H9 (cell line): Measurements from ENCODE around the gene RPIA. TPM values are rescaled to one million over a fixed set of nuclear protein-coding genes. Genes with fewer than 3 reads are reported as not detected.

Experiments used
- DNase-seq: peaks from one replicate; pipeline ENCODE4 v3.0.0-alpha.2; 2017
- H2AFZ ChIP-seq: one replicate; pipeline ENCODE4 v1.6.1; 2013; ENCODE audit warnings: mild to moderate bottlenecking, low read length, control low read depth, moderate library complexity
- H2AK5ac ChIP-seq: 2 replicates; pipeline ENCODE4 v1.6.1; 2013; ENCODE audit warnings: low read length, control low read depth, mixed read lengths; ENCODE audit not compliant: insufficient read length
- H2BK120ac ChIP-seq: one replicate; pipeline ENCODE4 v1.6.1; 2013; ENCODE audit warnings: low read depth, mild to moderate bottlenecking, low read length, control low read depth, inconsistent platforms; ENCODE audit not compliant: poor library complexity, severe bottlenecking
- H2BK12ac ChIP-seq: 2 replicates; pipeline ENCODE4 v1.6.1; 2013; ENCODE audit warnings: low read length, control low read depth, mixed read lengths, low read depth; ENCODE audit not compliant: insufficient read length
- H2BK15ac ChIP-seq: 2 replicates; pipeline ENCODE4 v1.6.1; 2013; ENCODE audit warnings: low read depth, low read length, control low read depth
- H2BK20ac ChIP-seq: one replicate; pipeline ENCODE4 v1.6.1; 2013; ENCODE audit warnings: low read depth, mild to moderate bottlenecking, low read length, control low read depth, inconsistent platforms; ENCODE audit not compliant: poor library complexity, severe bottlenecking
- H2BK5ac ChIP-seq: 2 replicates; pipeline ENCODE4 v1.6.1; 2013; ENCODE audit warnings: low read length, control low read depth, mixed read lengths; ENCODE audit not compliant: insufficient read length
- H3K14ac ChIP-seq: 2 replicates; pipeline ENCODE4 v1.6.1; 2013; ENCODE audit warnings: low read length, control low read depth; ENCODE audit not compliant: insufficient read depth
- H3K18ac ChIP-seq: 2 replicates; pipeline ENCODE4 v1.6.1; 2013; ENCODE audit warnings: low read depth, mild to moderate bottlenecking, mixed read lengths, low read length, control low read depth; ENCODE audit not compliant: insufficient read length
- H3K23ac ChIP-seq: 2 replicates; pipeline ENCODE4 v1.6.1; 2013; ENCODE audit warnings: low read length, control low read depth, mixed read lengths, low read depth; ENCODE audit not compliant: insufficient read length
- H3K23me2 ChIP-seq: 2 replicates; pipeline ENCODE4 v1.6.1; 2013; ENCODE audit warnings: low read depth, mild to moderate bottlenecking, mixed read lengths, low read length, control low read depth; ENCODE audit not compliant: insufficient read length, poor library complexity, severe bottlenecking
- H3K27ac ChIP-seq: 2 replicates; pipeline ENCODE4 v1.5.1; 2013; ENCODE audit warnings: low read length, control low read depth, mixed read lengths, low read depth; ENCODE audit not compliant: insufficient read length
- H3K27me3 ChIP-seq: 2 replicates; pipeline ENCODE4 v1.6.1; 2013; ENCODE audit warnings: low read length, control low read depth, inconsistent platforms; ENCODE audit not compliant: insufficient read depth
- H3K4ac ChIP-seq: 2 replicates; pipeline ENCODE4 v1.6.1; 2013; ENCODE audit warnings: low read depth, mild to moderate bottlenecking, control low read depth, inconsistent platforms, low read length, moderate library complexity
- H3K4me1 ChIP-seq: 2 replicates; pipeline ENCODE4 v1.6.1; 2013; ENCODE audit warnings: low read length, control low read depth, inconsistent platforms; ENCODE audit not compliant: insufficient read depth
- H3K4me2 ChIP-seq: 2 replicates; pipeline ENCODE4 v1.6.1; 2013; ENCODE audit warnings: low read length, control low read depth, mixed read lengths; ENCODE audit not compliant: insufficient read length, insufficient read depth
- H3K56ac ChIP-seq: 2 replicates; pipeline ENCODE4 v1.6.1; 2013; ENCODE audit warnings: low read depth, mild to moderate bottlenecking, mixed read lengths, low read length, control low read depth; ENCODE audit not compliant: insufficient read length
- H3K79me1 ChIP-seq: 2 replicates; pipeline ENCODE4 v1.6.1; 2013; ENCODE audit warnings: low read depth, mild to moderate bottlenecking, moderate library complexity, low read length, control low read depth, inconsistent platforms; ENCODE audit not compliant: insufficient read depth, poor library complexity, severe bottlenecking
- H3K79me2 ChIP-seq: 2 replicates; pipeline ENCODE4 v1.6.1; 2013; ENCODE audit warnings: low read length, control low read depth, inconsistent platforms; ENCODE audit not compliant: insufficient read depth
- H3K9ac ChIP-seq: 2 replicates; pipeline ENCODE4 v1.6.1; 2013; ENCODE audit warnings: low read length, control low read depth, mixed read lengths; ENCODE audit not compliant: insufficient read length; ENCODE audit errors: extremely low read depth
- H3K9me3 ChIP-seq: one replicate; pipeline ENCODE4 v1.6.1; 2013; ENCODE audit warnings: low read depth, low read length, inconsistent platforms; ENCODE audit not compliant: control insufficient read depth
- H3T11ph ChIP-seq: one replicate; pipeline ENCODE4 v1.6.1; 2013; ENCODE audit warnings: mild to moderate bottlenecking, low read length, control low read depth, inconsistent platforms
- H4K20me1 ChIP-seq: one replicate; pipeline ENCODE4 v1.6.1; 2013; ENCODE audit not compliant: control insufficient read depth, insufficient read length, insufficient read depth
- H4K5ac ChIP-seq: 2 replicates; pipeline ENCODE4 v1.6.1; 2013; ENCODE audit warnings: low read depth, mild to moderate bottlenecking, mixed read lengths, low read length, control low read depth; ENCODE audit not compliant: insufficient read length
- H4K8ac ChIP-seq: replicated peaks from 2 replicates; pipeline ENCODE4 v1.6.1; 2013; ENCODE audit warnings: low read length, control low read depth, mixed read lengths, low read depth; ENCODE audit not compliant: insufficient read length
- H4K91ac ChIP-seq: 2 replicates; pipeline ENCODE4 v1.6.1; 2013; ENCODE audit warnings: low read depth, mild to moderate bottlenecking, moderate library complexity, mixed read lengths, low read length, control low read depth; ENCODE audit not compliant: insufficient read length
- H3K27ac Mint-ChIP-seq, 3 experiments: 2 replicates in 2 of 3; 3 replicates in 1 of 3; pipeline ENCODE4 v1.8.0; 2020 to 2021; ENCODE audit warnings: mixed read lengths in 3 of 3, mild to moderate bottlenecking in 1 of 3, moderate library complexity in 1 of 3
- H3K27me3 Mint-ChIP-seq: 2 replicates; pipeline ENCODE4 v1.8.0; 2021; ENCODE audit warnings: low read depth, mild to moderate bottlenecking, moderate library complexity, mixed read lengths
- H3K36me3 Mint-ChIP-seq, 3 experiments: 2 replicates in 2 of 3; 3 replicates in 1 of 3; pipeline ENCODE4 v1.8.0; 2020 to 2021; ENCODE audit warnings: low read depth in 3 of 3, mixed read lengths in 3 of 3; ENCODE audit not compliant: insufficient read depth in 1 of 3
- H3K4me1 Mint-ChIP-seq, 2 experiments: 2 replicates each; pipeline ENCODE4 v1.8.0; 2020; ENCODE audit warnings: mixed read lengths in 2 of 2
- H3K4me3 Mint-ChIP-seq, 2 experiments: 2 replicates in 1 of 2; 3 replicates in 1 of 2; pipeline ENCODE4 v1.8.0; 2020 to 2021; ENCODE audit warnings: mild to moderate bottlenecking in 2 of 2, mixed read lengths in 2 of 2, moderate library complexity in 1 of 2
- H3K9me3 Mint-ChIP-seq, 2 experiments: 2 replicates in 1 of 2; 3 replicates in 1 of 2; pipeline ENCODE4 v1.8.0; 2020; ENCODE audit warnings: mild to moderate bottlenecking in 2 of 2, mixed read lengths in 2 of 2, moderate library complexity in 1 of 2
- CTCF ChIP-seq: fragments of 200-600 bp; sonication (generic); conservative IDR thresholded peaks from 3 replicates; pipeline ENCODE4 v1.8.0; 2021; ENCODE audit warnings: antibody characterized with exemption, mild to moderate bottlenecking
- WGBS: extraction: QIAGEN DNeasy Blood & Tissue Kit; methylation state at CpG from one replicate; pipeline ENCODE4 v1.1.7; 2013; ENCODE audit warnings: missing lambda C conversion rate, low lambda C conversion rate, mixed read lengths; ENCODE audit not compliant: insufficient read length; ENCODE audit errors: extremely low coverage; 5-methylcytosine and 5-hydroxymethylcytosine counted together
- total RNA-seq: library from RNA; stranded (reverse); gene quantifications from 2 replicates; pipeline ENCODE4 v1.2.1, GENCODE V29; 2021

RPIA gene
- total RNA-seq, 1 experiment from 2014 or later, result 18.6 TPM

DNA sequence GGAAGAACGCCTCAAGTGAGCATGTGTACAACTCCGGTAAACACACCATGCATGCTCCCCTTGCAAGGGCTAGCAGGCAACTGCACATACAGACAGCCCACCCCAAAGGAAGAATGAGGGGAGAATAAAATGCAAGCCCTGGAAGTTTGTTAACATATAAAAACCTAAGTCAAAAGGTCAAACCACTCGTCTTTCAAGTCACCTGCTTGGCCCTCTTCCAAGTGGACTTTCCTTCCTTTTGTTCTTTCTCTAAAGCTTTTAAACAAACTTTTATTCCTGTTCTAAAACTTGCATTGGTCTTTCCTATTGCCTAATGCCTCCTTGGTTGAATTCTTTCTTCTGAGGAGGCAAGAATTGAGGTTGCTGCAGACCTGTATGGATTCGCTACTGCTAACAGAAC is 5.2 kb upstream of the RPIA start:
- peaks cover 44 to 74% (median 60%) of the 10 kb centered on the region in 3 experiments for H3K36me3 Mint-ChIP-seq

More for the DNA sequence above, 5.2 kb upstream of the RPIA start:
- no peak overlapping the region for H2BK15ac ChIP-seq
- peaks cover 18% of the 10 kb centered on the region for H3K9me3 ChIP-seq
- Mint-ChIP-seq H3K9me3 (peaks cover 78 to 87% of the 10 kb centered on the region in 2 experiments), H3K27ac (no peak overlapping the region), H3K27me3 (no peaks in the 10 kb centered on the region; the same call in none of the 2 replicates), H3K4me3 (no peak overlapping the region), H3K4me1 (peaks cover 9 to 10% of the 10 kb centered on the region in 2 experiments)
- no peak overlapping the region for H2BK5ac ChIP-seq
- H3K23ac ChIP-seq, result no peak overlapping the region
- H3K9ac ChIP-seq, result no peak overlapping the region
- H3K4me2 ChIP-seq, result no peak overlapping the region
- no peak for DNase-seq
- no peak overlapping the region for H2AFZ ChIP-seq
- H4K91ac ChIP-seq, result no peak overlapping the region
- TF ChIP-seq CTCF, result no peak
- no peaks in the 10 kb centered on the region for H3K79me1 ChIP-seq
- no peak overlapping the region for H3K18ac ChIP-seq
- no peaks in the 10 kb centered on the region for H3K79me2 ChIP-seq
- no CpG with 5 or more reads among the region's 4 CpGs for WGBS
- no peak overlapping the region for H2BK20ac ChIP-seq
- H4K20me1 ChIP-seq, result no peaks in the 10 kb centered on the region
- H2BK120ac ChIP-seq, result no peak overlapping the region
- no peaks in the 10 kb centered on the region for H3K27me3 ChIP-seq
- no peak overlapping the region for H3K14ac ChIP-seq
- no peaks in the 10 kb centered on the region for H3K4me1 ChIP-seq
- H3K4ac ChIP-seq, result no peak overlapping the region
- H3K27ac ChIP-seq, result no peak overlapping the region
- no peak overlapping the region for H3T11ph ChIP-seq
- H4K5ac ChIP-seq, result no peak overlapping the region
- peaks cover 5% of the 10 kb centered on the region for H3K23me2 ChIP-seq
- H3K56ac ChIP-seq, result no peak overlapping the region
- H2BK12ac ChIP-seq, result no peak overlapping the region
- H2AK5ac ChIP-seq, result no peak overlapping the region
- H4K8ac ChIP-seq, result no peak overlapping the region
